ENCODE results near the gene KRTCAP3.
A peak's percentile ranks its signal among the peaks of the same experiment; 100 is the strongest.
"Not testable (repeated sequence)": the region's sequence is repeated elsewhere in the genome, so short reads cannot be mapped to it uniquely, and the experiment has no call there.

KRTCAP3 gene

DNA sequence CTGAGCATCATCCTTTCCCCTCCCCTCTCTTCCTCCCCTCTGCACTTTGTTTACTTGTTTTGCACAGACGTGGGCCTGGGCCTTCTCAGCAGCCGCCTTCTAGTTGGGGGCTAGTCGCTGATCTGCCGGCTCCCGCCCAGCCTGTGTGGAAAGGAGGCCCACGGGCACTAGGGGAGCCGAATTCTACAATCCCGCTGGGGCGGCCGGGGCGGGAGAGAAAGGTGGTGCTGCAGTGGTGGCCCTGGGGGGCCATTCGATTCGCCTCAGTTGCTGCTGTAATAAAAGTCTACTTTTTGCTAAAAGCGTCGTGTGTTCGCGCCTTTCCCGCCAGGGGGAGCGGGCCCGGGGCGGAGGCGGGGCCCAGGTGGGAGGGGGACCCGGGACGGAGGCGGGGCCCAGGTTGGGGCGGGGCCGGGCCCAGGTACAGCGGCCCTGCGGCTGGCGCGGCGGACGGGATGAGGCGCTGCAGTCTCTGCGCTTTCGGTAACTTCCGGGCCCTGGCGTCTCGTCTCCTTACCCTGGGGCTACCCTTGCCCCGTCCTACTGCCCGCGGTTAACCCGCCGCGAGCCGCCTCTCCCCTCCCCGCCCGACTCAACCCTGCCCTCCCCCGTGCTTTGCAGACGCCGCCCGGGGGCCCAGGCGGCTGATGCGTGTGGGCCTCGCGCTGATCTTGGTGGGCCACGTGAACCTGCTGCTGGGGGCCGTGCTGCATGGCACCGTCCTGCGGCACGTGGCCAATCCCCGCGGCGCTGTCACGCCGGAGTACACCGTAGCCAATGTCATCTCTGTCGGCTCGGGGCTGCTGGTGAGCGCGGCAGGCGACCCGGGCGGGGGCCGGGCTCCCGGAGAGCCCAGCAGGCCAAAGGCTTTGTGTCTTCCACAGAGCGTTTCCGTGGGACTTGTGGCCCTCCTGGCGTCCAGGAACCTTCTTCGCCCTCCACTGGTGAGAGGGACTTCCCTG, at the start of gene KRTCAP3:
KRTCAP3 (plus strand) TSS at position 424 of the 962 bp plus-strand sequence; CDS start at position 456, 32 bp downstream.
- no peak for DNase-seq (ENCODE audit: low read depth, low spot score)

DNA sequence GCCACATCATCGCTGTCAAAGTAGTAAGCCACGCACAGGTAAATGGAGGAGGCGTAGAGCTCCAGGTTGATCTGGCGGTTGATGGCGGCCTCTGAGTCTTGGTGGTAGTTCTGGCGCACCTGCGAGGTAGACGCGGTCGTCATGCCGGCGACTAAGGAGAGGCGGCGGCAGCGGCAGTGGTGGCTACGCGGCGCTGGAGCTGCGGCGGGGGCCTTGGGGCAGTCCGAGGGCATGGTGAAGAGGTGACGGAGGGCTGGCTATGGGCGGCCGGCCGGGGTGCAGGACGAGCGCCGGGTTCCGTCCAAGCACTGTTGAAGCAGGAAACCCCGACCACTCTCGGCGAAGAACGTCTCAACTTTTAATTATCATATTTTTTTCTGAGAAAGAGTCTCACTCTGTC, 49.0 kb upstream of the KRTCAP3 start:
- no peak for DNase-seq (ENCODE audit: low read depth, low spot score)

DNA sequence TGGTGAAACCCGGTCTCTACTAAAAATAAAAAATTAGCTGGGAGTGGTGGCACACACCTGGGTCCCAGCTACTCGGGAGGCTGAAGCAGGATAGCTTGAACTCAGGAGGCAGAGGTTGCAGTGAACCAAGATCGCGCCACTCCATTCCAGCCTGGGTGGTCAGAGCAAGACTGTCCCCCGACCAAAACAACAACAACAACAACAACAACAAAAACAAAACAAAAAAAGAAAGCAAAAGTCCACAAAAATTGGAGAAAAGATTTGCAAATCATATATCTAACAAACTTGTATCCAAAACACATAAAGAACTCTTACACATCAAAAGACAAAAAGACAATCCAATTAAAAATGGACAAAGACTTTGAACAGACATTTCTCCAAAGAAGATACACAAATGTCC, 43.2 kb upstream of the KRTCAP3 start:
- DNase-seq (ENCODE audit: low read depth, low spot score): no peak

GRCh38 chr2:27400348-27401135, 41.6 kb upstream of the KRTCAP3 start:
- peak; percentile 56 for DNase-seq (ENCODE audit: low read depth, low spot score)

GRCh38 chr2:27407798-27408491, 34.2 kb upstream of the KRTCAP3 start:
- no peak for DNase-seq (ENCODE audit: low read depth, low spot score)

DNA sequence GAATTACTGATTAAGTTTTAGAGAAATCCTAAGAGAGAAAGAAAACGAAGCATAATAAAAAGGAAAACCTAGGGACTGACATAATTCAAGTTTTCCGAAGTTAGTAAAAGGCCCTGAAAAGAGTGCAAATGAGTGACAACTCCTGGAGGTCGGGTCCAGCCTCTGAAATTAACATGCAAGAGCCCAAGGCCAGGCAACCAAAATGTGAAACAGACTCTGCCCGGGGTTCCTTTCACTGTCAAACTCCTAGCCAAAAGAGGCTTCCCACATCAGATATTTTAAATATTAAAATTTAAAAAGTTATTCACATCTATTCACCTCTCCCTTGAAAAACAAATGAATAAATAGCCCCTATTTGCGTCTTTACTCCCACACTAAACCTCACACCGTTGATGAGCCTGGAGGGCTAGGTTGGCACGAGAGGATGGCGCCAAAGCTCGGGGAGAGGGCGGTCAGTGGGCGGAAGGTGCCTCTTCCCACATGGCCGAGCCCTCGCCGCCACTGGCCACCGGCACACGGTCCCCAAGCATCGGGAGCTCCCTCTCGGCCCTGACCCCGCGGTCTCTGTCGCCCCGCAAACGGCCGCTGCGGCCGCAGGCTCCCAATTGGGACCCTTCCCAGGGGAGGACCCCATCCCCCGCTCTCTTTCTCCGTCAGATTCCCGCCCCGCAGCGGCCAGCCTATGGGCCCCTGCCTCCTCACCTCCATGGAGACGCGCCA, 33.4 kb upstream of the KRTCAP3 start:
- no peak for DNase-seq (ENCODE audit: low read depth, low spot score)

DNA sequence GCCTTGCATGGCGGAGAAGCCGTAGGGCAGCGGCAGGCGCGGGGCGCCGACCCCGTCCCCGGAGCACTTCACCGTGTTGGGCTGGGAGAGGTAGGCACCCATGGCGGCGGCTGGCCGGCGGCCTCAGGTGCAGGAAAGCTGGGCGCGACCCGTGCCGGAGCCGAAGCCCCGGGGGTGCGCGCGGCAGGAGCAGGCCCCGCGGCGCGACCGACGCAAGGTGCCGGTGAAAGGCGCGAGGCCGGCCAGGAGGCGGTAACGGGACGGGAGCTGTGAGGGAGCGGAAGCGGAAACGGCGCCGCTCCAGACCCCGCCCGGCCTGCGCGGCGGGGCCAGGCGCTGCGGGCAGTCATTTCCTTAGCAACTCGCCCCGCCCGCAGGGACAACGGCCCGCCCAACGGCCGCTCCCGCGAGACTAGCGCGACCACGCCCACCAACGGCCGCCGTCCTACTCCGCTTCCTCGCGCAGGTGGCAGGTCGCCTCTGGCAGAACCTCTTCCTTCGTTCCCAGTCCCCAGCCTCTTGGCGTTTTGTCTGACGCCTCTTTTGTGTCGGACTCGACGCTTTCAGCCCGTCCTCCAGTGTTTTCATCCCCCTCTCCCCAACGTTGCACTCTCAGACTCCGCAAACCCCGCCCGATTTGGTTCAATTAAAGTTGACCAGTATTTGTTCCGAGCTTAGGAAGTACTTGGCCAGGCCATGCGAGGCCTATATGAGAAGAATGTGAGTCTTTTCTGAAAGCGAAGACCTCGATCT, 32.7 kb upstream of the KRTCAP3 start, which contains the start of gene PPM1G:
PPM1G (minus strand) TSS at position 271 of the 753 bp plus-strand sequence; CDS start at position 102, 169 bp downstream.
- peak; percentile 73 for DNase-seq (ENCODE audit: low read depth, low spot score)

DNA sequence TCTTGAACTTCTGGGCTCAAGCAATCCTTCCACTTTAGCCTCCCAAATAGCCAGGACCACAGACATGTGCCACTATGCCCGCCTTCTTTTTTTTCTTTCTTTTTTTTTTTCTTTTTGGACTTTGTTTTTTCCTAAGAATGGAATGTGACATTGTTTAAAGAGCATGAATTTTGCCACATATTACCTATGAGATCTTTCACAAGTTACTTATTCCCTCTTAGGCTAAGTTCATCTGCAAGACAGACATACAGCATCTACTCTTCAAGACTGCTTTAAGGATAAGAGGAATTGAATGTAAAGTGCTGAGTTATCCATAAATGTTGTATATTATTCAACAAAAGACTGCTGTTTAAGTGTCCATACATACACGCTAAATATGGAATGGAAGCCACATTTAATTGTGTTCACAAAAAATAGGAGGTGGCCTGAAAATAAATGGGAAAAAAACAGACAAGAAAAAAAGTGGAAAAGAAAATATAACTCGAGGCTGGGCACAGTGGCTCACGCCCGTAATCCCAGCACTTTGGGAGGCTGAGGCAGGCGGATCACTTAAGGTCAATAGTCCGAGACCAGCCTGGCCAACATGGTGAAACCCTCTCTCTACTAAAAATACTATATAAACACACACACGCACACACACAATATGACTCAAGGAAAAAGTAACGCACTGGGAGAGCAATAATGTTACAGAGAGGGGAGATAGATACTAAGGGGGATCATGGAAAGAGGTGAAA, 29.6 kb upstream of the KRTCAP3 start:
- DNase-seq (ENCODE audit: low read depth, low spot score): no peak

- DNase-seq (ENCODE audit: low read depth, low spot score): no peak
Measured at GRCh38 chr2:27416151-27416550, 26.0 kb upstream of the KRTCAP3 start.

GRCh38 chr2:27420996-27421395, 21.2 kb upstream of the KRTCAP3 start:
- no peak for DNase-seq (ENCODE audit: low read depth, low spot score)

GRCh38 chr2:27421660-27422250, 20.4 kb upstream of the KRTCAP3 start:
- DNase-seq (ENCODE audit: low read depth, low spot score): no peak

DNA sequence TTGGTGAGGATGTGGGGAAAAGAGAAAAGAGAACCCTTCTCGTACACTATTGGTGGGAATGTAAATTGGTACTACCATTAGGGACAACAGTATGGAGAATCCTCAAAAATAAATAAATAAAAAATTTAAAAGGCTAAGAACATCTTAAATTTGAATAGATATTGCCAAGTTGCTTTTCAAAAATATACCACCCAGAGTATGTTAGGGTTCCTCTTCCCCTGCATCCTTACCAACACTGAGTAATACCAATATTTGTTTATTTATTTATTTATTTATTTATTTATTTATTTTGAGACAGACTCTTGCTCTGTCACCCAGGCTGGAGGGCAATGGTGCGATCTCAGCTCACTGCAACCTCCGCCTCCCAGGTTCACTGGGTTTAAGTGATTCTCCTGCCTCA, 19.2 kb upstream of the KRTCAP3 start:
- DNase-seq (ENCODE audit: low read depth, low spot score): no peak

DNA sequence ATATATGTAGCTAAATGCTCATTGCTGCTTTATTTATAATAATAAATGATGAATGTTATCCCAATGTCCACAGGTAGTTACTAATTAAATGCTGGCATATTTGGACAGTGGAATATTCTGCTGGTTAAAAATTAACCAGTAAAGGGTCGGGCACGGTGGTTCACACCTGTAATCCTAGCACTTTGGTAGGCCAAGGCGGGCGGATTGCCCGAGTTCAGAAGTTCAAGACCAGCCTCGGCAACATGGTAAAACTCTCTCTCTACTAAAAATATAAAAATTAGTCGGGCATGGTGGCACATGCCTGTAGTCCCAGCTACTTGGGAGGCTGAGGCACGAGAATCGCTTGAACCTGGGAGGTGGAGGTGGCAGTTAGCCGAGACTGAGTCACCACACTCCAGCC, 17.1 kb upstream of the KRTCAP3 start:
- DNase-seq (ENCODE audit: low read depth, low spot score): not testable (repeated sequence)

- DNase-seq (ENCODE audit: low read depth, low spot score): no peak
Measured at GRCh38 chr2:27427863-27428212, 14.3 kb upstream of the KRTCAP3 start.

DNA sequence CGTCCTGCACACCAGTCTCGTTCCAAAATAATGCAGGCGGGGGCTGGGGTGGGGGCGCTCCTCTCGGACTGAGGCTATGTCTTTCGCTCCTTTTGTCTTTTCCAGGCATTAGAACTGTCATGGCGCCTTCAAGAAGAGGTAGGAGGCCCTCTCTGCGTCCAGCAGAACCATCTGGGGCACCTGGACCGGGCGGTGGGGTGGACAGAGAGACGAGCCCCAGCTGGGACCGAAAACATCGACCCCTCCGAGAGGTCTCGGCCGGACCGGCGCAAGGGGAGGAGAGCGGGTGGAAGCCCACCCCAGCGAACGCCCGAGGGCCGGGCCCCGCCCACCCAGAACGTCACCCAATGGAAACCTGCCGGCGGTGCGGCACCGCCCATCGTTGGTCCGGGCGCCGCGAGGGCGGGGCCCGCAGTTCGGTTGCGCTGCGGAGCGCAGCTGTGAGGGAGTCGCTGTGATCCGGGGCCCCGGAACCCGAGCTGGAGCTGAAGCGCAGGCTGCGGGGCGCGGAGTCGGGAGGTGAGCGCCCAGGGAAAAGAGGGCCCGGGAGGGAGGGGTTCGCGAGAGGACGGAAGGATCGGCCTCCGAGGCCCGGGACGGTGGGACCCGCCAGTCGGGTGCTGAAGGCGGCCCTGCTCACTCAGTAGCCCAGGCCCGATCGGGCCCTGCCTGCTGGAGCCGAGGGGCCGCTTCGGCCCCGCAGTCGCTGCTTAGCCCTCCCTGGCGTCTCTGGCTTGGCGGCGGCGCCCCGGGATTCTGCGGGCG, 13.8 kb upstream of the KRTCAP3 start, which contains the start of gene NRBP1:
NRBP1 (plus strand) TSS at position 419 of the 765 bp plus-strand sequence. CDS start 4,643 bp downstream, outside the sequence.
- DNase-seq (ENCODE audit: low read depth, low spot score): peak; percentile 64

DNA sequence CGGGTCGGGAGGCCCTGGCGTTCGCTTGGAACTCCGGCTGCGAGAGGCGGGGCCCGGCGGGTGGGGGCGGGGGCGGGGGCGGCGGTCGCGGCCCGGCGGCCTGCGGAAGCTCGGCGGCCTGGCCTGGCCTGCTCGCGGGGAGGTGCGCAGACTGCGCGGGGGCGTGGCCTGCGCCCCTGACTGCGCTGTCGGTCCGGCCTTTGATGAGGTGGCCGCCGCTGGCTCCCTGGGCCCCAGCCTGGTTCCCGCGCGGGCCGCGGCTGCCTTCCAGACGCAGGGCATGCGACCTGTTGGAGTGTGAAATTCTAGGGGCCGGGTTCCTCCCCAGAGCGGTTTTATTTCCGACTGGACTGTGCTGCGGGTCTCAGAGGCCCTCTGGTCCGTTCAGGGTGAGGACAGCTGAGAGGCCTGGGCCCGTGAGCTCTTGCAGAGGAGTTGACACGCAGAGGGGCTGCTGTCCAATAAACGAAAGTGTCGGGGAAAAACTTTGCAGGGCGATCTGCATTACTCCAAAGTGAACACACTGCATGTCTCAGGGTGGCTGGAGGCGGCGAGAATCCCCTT, 13.1 kb upstream of the KRTCAP3 start:
- DNase-seq (ENCODE audit: low read depth, low spot score): peak; percentile 22

- no peak for DNase-seq (ENCODE audit: low read depth, low spot score)
Measured at GRCh38 chr2:27431395-27431794, 10.8 kb upstream of the KRTCAP3 start.

GRCh38 chr2:27435628-27436027, 6.6 kb upstream of the KRTCAP3 start:
- no peak for DNase-seq (ENCODE audit: low read depth, low spot score)

All from brain pericyte (primary cell).